ENCODE data around the gene FGD5.

The FGD5 gene, protein sequence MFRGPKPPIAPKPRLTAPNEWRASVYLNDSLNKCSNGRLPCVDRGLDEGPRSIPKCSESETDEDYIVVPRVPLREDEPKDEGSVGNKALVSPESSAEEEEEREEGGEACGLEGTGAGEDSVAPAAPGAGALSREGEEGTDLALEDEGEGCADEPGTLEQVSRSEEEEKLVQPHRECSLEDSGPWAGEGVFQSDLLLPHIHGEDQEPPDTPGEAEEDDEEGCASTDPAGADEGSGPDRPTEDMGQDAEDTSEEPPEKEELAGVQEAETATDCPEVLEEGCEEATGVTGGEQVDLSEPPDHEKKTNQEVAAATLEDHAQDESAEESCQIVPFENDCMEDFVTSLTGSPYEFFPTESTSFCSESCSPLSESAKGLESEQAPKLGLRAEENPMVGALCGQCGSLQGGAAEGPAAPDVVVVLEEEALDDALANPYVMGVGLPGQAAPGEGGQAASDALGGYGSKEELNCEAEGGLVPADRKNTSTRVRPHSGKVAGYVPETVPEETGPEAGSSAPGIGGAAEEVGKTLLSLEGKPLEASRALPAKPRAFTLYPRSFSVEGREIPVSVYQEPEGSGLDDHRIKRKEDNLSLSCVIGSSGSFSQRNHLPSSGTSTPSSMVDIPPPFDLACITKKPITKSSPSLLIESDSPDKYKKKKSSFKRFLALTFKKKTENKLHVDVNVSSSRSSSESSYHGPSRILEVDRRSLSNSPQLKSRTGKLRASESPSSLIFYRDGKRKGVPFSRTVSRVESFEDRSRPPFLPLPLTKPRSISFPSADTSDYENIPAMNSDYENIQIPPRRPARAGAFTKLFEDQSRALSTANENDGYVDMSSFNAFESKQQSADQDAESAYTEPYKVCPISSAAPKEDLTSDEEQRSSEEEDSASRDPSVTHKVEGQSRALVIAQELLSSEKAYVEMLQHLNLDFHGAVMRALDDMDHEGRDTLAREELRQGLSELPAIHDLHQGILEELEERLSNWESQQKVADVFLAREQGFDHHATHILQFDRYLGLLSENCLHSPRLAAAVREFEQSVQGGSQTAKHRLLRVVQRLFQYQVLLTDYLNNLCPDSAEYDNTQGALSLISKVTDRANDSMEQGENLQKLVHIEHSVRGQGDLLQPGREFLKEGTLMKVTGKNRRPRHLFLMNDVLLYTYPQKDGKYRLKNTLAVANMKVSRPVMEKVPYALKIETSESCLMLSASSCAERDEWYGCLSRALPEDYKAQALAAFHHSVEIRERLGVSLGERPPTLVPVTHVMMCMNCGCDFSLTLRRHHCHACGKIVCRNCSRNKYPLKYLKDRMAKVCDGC (N-terminal part only)

DNA sequence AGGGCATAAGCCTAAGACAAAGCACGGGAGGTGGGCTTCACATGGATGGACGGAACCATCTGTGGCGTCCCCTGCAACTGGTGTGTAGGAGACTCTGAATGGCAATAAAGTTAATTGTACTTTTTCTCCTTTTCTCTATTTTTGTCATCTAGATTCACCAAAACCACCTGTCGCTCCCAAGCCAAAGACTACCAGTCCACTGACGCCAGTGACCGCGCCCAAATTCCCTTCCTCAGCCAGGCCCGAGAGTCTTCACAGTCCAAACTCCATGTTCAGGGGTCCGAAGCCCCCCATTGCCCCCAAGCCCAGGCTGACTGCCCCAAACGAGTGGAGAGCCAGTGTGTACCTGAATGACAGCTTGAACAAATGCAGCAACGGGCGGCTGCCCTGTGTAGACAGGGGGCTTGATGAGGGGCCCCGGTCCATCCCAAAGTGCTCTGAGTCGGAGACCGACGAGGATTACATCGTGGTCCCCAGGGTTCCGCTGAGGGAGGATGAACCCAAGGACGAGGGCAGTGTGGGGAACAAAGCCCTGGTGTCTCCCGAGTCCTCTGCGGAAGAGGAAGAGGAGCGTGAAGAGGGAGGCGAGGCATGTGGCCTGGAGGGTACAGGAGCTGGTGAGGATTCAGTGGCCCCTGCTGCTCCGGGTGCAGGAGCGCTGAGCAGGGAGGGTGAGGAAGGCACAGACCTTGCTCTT is at the start of gene FGD5:
Gene FGD5 (plus strand): TSS at position 159 of the 697 bp plus-strand sequence. CDS start 110 bp downstream, at position 269.
- no peak within 1 kb of the TSS for H3K4me3 ChIP-seq (ENCODE audit: low read depth, low read length)
- TF ChIP-seq, protein P1, sequence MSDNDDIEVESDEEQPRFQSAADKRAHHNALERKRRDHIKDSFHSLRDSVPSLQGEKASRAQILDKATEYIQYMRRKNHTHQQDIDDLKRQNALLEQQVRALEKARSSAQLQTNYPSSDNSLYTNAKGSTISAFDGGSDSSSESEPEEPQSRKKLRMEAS (IDR thresholded peaks at IDR 0.05; ENCODE audit: low read depth, low read length), result no peak
- TF ChIP-seq, protein P2, sequence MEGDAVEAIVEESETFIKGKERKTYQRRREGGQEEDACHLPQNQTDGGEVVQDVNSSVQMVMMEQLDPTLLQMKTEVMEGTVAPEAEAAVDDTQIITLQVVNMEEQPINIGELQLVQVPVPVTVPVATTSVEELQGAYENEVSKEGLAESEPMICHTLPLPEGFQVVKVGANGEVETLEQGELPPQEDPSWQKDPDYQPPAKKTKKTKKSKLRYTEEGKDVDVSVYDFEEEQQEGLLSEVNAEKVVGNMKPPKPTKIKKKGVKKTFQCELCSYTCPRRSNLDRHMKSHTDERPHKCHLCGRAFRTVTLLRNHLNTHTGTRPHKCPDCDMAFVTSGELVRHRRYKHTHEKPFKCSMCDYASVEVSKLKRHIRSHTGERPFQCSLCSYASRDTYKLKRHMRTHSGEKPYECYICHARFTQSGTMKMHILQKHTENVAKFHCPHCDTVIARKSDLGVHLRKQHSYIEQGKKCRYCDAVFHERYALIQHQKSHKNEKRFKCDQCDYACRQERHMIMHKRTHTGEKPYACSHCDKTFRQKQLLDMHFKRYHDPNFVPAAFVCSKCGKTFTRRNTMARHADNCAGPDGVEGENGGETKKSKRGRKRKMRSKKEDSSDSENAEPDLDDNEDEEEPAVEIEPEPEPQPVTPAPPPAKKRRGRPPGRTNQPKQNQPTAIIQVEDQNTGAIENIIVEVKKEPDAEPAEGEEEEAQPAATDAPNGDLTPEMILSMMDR (IDR thresholded peaks at IDR 0.05; ENCODE audit: low read depth, low read length), result no peak
- no peak for TF ChIP-seq MYC (IDR thresholded peaks at IDR 0.05; ENCODE audit: low read depth, low read length)
- no peak for DNase-seq (ENCODE audit: low read depth)

- TF ChIP-seq POLR2A (IDR thresholded peaks at IDR 0.05; ENCODE audit: extremely low read depth, insufficient read length), result no peak
- TF ChIP-seq MYC (IDR thresholded peaks at IDR 0.05; ENCODE audit: low read depth, low read length), result no peak
- TF ChIP-seq, protein P2 (IDR thresholded peaks at IDR 0.05; ENCODE audit: low read depth, low read length), result no peak
- TF ChIP-seq, protein P1 (IDR thresholded peaks at IDR 0.05; ENCODE audit: low read depth, low read length), result no peak
- no peak overlapping the region for H3K4me3 ChIP-seq (ENCODE audit: low read depth, low read length)
- DNase-seq (ENCODE audit: low read depth), result no peak
These were observed 49.0 kb upstream of the FGD5 start for GRCh38 chr3:14769544-14770325.

GRCh38 chr3:14770591-14770990 is 48.2 kb upstream of the FGD5 start:
- no peak overlapping the region for H3K4me3 ChIP-seq (ENCODE audit: low read depth, low read length)
- no peak for TF ChIP-seq MYC (IDR thresholded peaks at IDR 0.05; ENCODE audit: low read depth, low read length)
- TF ChIP-seq, protein P1 (IDR thresholded peaks at IDR 0.05; ENCODE audit: low read depth, low read length), result no peak
- TF ChIP-seq, protein P2 (IDR thresholded peaks at IDR 0.05; ENCODE audit: low read depth, low read length), result no peak
- TF ChIP-seq POLR2A (IDR thresholded peaks at IDR 0.05; ENCODE audit: extremely low read depth, insufficient read length), result no peak
- no peak for DNase-seq (ENCODE audit: low read depth)

DNA sequence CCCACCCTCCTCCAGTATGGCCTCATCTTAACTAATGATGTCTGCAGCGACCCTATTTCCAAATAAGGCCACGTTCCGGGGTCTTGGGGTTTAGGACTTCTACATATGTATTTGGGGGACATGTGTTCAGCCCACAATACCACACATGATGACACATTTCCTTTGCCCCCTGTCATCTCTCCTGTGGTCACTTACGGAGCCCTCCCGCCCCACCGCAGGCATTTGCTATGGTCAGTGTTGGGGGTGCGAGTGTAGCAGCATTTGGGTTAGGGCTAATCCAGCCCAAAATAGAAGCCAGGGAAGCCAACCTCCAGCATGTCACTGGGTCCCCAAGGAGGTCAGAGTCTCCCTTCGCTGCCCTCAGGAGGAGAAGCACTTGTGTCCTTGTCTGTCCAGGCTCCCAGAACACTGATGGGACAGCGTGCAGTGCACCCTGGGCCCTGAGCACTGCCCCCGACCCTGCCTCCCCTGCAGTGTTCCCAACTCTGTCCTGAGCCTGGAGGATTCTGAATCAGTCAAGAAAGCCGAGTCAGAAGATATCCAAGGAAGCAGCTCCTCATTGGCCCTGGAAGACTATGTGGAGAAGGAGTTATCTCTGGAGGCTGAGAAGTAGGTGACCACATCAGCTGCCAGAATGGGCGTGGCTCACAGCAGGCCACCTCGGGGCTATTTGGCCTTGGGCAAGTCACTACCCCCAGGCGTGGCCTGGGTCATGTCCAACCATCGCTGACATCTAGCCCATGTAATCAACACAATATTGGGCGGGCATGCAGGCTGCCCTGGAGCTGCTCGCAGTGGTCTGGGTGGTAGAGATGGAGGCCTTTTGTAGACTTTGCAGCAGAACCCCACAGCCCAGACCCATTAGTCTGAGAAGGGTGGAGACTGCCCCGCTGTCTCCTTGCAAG is 46.9 kb upstream of the FGD5 start:
- TF ChIP-seq MYC (IDR thresholded peaks at IDR 0.05; ENCODE audit: low read depth, low read length) (no peak), POLR2A (IDR thresholded peaks at IDR 0.05; ENCODE audit: extremely low read depth, insufficient read length) (no peak)
- TF ChIP-seq, protein P2 (IDR thresholded peaks at IDR 0.05; ENCODE audit: low read depth, low read length), result no peak
- TF ChIP-seq, protein P1 (IDR thresholded peaks at IDR 0.05; ENCODE audit: low read depth, low read length), result no peak
- no peak overlapping the region for H3K4me3 ChIP-seq (ENCODE audit: low read depth, low read length)
- no peak for DNase-seq (ENCODE audit: low read depth)
